Neural crest cell (in vitro differentiated cells): ENCODE data around the gene ADGRL1. TPM values are rescaled to one million over a fixed set of nuclear protein-coding genes. Genes with fewer than 3 reads are reported as not detected.
"Not testable (repeated sequence)": the region's sequence is repeated elsewhere in the genome, so short reads cannot be mapped to it uniquely, and the experiment has no call there.

Source experiments
- DNase-seq: peaks from one replicate; pipeline ENCODE4 v3.0.0; 2021; ENCODE audit warnings: low read depth, mixed read lengths, low spot score
- H3K27ac Mint-ChIP-seq: one replicate; pipeline ENCODE4 v1.8.0; 2021; ENCODE audit warnings: mild to moderate bottlenecking, mixed read lengths; ENCODE audit not compliant: unreplicated experiment
- H3K27me3 Mint-ChIP-seq: 2 replicates; pipeline ENCODE4 v1.8.0; 2021; ENCODE audit warnings: low read depth, mild to moderate bottlenecking, mixed read lengths
- H3K36me3 Mint-ChIP-seq: 2 replicates; pipeline ENCODE4 v1.8.0; 2021; ENCODE audit warnings: low read depth, mild to moderate bottlenecking, mixed read lengths
- H3K4me1 Mint-ChIP-seq: 2 replicates; pipeline ENCODE4 v1.8.0; 2021; ENCODE audit warnings: mixed read lengths
- H3K4me3 Mint-ChIP-seq: one replicate; pipeline ENCODE4 v1.8.0; 2021; ENCODE audit warnings: mild to moderate bottlenecking, mixed read lengths
- H3K9me3 Mint-ChIP-seq: 2 replicates; pipeline ENCODE4 v1.8.0; 2021; ENCODE audit warnings: mixed read lengths
- total RNA-seq: library from RNA; stranded (reverse); gene quantifications from 2 replicates; pipeline ENCODE4 v1.2.1, GENCODE V29; 2021
- TF ChIP-seq, protein P1 (sequence below): fragments of 200-600 bp; sonication (generic); conservative IDR thresholded peaks from 2 replicates; pipeline ENCODE4 v1.5.0; 2021; ENCODE audit warnings: antibody characterized with exemption, mild to moderate bottlenecking

Gene ADGRL1
- total RNA-seq, 1 donor from 2014 or later: 34.6 TPM

DNA sequence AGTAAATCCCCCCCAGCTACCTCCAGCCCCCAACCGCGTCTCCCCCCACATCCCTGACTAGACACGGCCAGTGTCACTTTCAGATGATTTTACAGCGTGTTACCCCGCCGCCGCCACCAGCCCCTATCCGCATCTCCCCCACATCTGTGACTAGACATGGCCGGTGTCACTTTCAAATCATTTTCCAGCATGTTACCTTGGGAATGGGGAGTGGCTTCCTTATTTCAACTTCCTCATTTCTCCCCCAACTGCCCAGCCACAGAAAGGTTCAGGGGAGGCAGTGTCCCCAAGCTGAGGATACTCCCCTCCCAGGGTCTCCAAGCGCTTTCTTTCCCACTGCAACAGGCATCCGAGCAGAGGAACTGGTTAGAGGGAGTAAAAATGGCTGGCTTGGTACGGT is 18.4 kb downstream of the ADGRL1 start:
- no peak overlapping the region for H3K4me3 Mint-ChIP-seq
- no peaks in the 10 kb centered on the region for H3K36me3 Mint-ChIP-seq
- DNase-seq: no peak
- no peaks in the 10 kb centered on the region for H3K27me3 Mint-ChIP-seq
- no peak overlapping the region for H3K27ac Mint-ChIP-seq
- H3K4me1 Mint-ChIP-seq: peaks cover 14% of the 10 kb centered on the region
- TF ChIP-seq, protein P1, sequence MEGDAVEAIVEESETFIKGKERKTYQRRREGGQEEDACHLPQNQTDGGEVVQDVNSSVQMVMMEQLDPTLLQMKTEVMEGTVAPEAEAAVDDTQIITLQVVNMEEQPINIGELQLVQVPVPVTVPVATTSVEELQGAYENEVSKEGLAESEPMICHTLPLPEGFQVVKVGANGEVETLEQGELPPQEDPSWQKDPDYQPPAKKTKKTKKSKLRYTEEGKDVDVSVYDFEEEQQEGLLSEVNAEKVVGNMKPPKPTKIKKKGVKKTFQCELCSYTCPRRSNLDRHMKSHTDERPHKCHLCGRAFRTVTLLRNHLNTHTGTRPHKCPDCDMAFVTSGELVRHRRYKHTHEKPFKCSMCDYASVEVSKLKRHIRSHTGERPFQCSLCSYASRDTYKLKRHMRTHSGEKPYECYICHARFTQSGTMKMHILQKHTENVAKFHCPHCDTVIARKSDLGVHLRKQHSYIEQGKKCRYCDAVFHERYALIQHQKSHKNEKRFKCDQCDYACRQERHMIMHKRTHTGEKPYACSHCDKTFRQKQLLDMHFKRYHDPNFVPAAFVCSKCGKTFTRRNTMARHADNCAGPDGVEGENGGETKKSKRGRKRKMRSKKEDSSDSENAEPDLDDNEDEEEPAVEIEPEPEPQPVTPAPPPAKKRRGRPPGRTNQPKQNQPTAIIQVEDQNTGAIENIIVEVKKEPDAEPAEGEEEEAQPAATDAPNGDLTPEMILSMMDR: no peak
- H3K9me3 Mint-ChIP-seq: no peaks in the 10 kb centered on the region

DNA sequence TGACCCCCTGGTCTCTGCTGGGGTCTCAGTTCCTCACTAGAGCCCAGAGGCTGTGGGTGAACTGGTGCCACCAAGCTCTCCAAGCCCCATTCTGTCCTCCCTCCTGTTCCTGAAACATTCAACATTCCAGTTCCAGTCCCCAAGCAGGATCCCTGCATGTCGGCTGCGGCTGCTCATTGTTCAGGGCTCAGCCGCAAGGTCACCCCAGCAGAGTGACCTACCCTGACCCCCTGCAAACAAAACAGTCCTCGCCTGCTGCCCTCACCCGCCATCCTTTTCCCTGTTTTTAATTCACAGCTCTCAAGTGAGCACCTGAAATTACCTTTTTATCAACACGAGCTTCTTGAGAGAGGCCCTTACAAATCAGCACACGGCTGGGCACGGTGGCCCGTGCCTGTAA is 19.3 kb downstream of the ADGRL1 start:
- not testable (repeated sequence) for H3K4me3 Mint-ChIP-seq, H3K27me3 Mint-ChIP-seq, H3K9me3 Mint-ChIP-seq, H3K27ac Mint-ChIP-seq, DNase-seq, H3K36me3 Mint-ChIP-seq
- peaks cover 14% of the 10 kb centered on the region for H3K4me1 Mint-ChIP-seq

GRCh38 chr19:14185691-14186090 is 20.3 kb downstream of the ADGRL1 start:
- H3K4me3 Mint-ChIP-seq, DNase-seq, H3K36me3 Mint-ChIP-seq, H3K4me1 Mint-ChIP-seq, H3K9me3 Mint-ChIP-seq, H3K27ac Mint-ChIP-seq, H3K27me3 Mint-ChIP-seq: not testable (repeated sequence)

DNA sequence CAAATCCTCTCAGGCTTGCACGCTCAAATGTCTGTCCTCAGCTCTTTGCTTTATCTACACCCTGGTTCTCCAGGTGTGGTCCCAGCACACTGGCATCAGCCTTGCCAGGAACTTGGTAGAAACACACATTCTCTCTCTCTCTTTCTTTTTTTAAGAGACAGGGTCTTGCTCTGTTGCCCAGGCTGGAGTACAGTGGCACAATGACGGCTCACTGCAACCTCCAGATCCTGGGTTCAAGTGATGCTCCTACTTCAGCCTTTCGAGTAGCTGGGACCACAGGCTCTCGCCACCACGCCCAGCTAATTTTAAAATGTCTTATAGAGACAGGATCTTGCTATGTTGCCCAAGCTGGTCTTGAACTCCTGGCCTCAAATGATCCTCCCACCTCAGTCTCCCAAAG is 20.8 kb downstream of the ADGRL1 start:
- TF ChIP-seq, protein P1: no peak

GRCh38 chr19:14183741-14184350 is 22.1 kb downstream of the ADGRL1 start:
- H3K27ac Mint-ChIP-seq: no peak overlapping the region
- H3K36me3 Mint-ChIP-seq: no peaks in the 10 kb centered on the region
- no peaks in the 10 kb centered on the region for H3K27me3 Mint-ChIP-seq
- peaks cover 9% of the 10 kb centered on the region for H3K4me1 Mint-ChIP-seq
- no peaks in the 10 kb centered on the region for H3K9me3 Mint-ChIP-seq
- no peak overlapping the region for H3K4me3 Mint-ChIP-seq
- TF ChIP-seq, protein P1: no peak
- DNase-seq: no peak

More for the DNA sequence above, 20.8 kb downstream of the ADGRL1 start:
- no peaks in the 10 kb centered on the region for H3K36me3 Mint-ChIP-seq
- peaks cover 9% of the 10 kb centered on the region for H3K4me1 Mint-ChIP-seq
- DNase-seq: no peak
- H3K9me3 Mint-ChIP-seq: no peaks in the 10 kb centered on the region
- no peaks in the 10 kb centered on the region for H3K27me3 Mint-ChIP-seq
- H3K4me3 Mint-ChIP-seq: no peak overlapping the region
- H3K27ac Mint-ChIP-seq: no peak overlapping the region

GRCh38 chr19:14182476-14182875 is 23.5 kb downstream of the ADGRL1 start:
- DNase-seq: no peak
- Mint-ChIP-seq H3K4me1 (peaks cover 9% of the 10 kb centered on the region), H3K27ac (no peak overlapping the region), H3K36me3 (no peaks in the 10 kb centered on the region), H3K9me3 (no peaks in the 10 kb centered on the region), H3K27me3 (no peaks in the 10 kb centered on the region), H3K4me3 (no peak overlapping the region)
- TF ChIP-seq, protein P1: no peak

DNA sequence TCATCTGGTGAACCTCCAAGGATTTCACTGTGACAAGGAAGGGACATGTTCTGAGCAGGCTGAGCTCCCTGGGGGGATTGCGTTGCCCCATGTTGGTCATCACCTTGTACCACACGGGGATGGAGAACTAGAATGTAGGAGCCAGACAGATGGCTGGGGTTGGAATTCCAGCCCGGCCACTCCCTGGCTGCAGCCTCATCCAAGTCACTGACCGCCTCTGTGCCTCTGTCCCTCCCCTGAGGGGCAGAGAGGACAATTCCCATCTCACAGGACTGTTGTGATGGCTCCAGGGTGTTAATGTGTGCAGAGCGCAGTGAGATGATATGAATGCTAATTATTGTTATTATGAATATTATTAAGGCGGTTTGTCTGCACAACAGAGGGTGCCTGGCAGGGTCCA is 24.1 kb downstream of the ADGRL1 start:
- no peak for DNase-seq
- Mint-ChIP-seq H3K27ac (no peak overlapping the region), H3K4me1 (peaks cover 8% of the 10 kb centered on the region), H3K4me3 (no peak overlapping the region), H3K27me3 (no peaks in the 10 kb centered on the region), H3K9me3 (no peaks in the 10 kb centered on the region), H3K36me3 (no peaks in the 10 kb centered on the region)
- TF ChIP-seq, protein P1: no peak

GRCh38 chr19:14181199-14181598 is 24.8 kb downstream of the ADGRL1 start:
- not testable (repeated sequence) for DNase-seq, H3K9me3 Mint-ChIP-seq, H3K36me3 Mint-ChIP-seq, H3K4me3 Mint-ChIP-seq, H3K27me3 Mint-ChIP-seq, H3K27ac Mint-ChIP-seq, H3K4me1 Mint-ChIP-seq
